Measurements from ENCODE around the gene APOLD1.
A peak's percentile ranks its signal among the peaks of the same experiment; 100 is the strongest.
"Not testable (repeated sequence)": the region's sequence is repeated elsewhere in the genome, so short reads cannot be mapped to it uniquely, and the experiment has no call there.

Gene APOLD1

DNA sequence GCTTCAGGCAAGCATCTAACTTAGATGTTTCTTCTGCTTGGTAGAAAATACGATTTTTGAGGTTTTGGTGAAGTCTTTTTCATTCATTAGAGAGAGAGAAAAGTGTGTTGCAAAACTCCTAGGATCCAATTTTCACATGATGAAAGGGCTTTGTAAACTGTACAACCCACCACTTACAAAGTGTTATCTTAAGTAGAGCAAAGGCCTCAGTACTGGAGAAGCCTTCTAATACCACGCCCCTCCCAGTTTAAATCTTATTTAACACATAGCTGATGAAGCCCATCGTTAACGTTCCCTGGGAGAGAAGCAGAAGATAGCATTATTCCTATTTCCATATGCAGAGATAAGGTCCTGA lies 869 bp downstream of the APOLD1 start:
- no peak for DNase-seq (ENCODE audit: low read depth in 1 of 2, low spot score in 1 of 2)

GRCh38 chr12:12786706-12787601 lies 1.5 kb downstream of the APOLD1 start:
- peak; percentile 54 to 59 for DNase-seq (ENCODE audit: low read depth in 1 of 2, low spot score in 1 of 2)

- no peak for DNase-seq (ENCODE audit: low read depth in 1 of 2, low spot score in 1 of 2)
Measured at GRCh38 chr12:12788131-12788530, 2.7 kb downstream of the APOLD1 start.

- peak in 1 of 2 donors; percentile 67 for DNase-seq (ENCODE audit: low read depth in 1 of 2, low spot score in 1 of 2)
Measured at GRCh38 chr12:12788675-12789368, 3.4 kb downstream of the APOLD1 start.

DNA sequence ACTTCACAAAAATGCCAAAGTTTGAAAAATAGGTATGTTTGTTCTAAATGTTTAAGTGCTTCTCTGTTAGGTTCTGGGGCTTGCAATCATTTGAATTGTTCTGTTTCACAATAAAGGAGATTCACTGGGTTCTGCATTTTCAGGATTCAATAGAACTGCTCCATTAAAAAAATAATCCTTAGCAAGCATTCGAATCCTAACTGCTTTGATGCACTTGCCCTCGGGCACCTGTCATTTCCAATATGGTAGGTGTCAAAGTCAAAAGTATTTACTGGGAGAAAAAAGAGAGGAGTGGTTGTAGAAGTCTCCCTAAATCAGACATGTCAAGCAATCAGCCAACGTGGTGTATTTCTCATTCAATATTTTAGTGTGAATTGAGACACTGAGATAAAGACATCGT lies 5.5 kb downstream of the APOLD1 start:
- DNase-seq (ENCODE audit: low read depth in 1 of 2, low spot score in 1 of 2) = no peak

GRCh38 chr12:12791756-12792369 lies 6.4 kb downstream of the APOLD1 start:
- no peak for DNase-seq (ENCODE audit: low read depth in 1 of 2, low spot score in 1 of 2)

GRCh38 chr12:12792421-12792820 lies 7.0 kb downstream of the APOLD1 start:
- no peak for DNase-seq (ENCODE audit: low read depth in 1 of 2, low spot score in 1 of 2)

GRCh38 chr12:12794686-12795085 lies 9.2 kb downstream of the APOLD1 start:
- DNase-seq (ENCODE audit: low read depth in 1 of 2, low spot score in 1 of 2) = no peak

DNA sequence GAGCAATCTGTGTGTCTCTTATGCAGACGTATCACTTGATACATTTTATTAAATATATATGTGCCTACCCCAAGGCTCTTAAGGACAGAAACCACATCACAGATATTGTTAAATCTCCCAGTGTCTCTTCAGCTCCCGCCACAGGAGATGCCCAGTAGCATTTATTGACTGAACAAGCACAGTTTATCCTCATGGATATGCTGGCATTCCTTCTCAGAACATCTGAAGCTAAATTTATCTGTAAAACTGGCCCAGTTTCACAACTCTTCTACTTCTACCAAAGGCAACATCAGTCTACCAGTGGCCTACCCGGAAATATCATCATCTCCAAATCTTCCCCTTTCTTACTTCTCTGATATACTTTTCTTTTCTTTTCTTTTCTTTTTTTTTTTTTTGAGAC lies 10.7 kb downstream of the APOLD1 start:
- no peak for DNase-seq (ENCODE audit: low read depth in 1 of 2, low spot score in 1 of 2)

GRCh38 chr12:12796928-12797793 lies 11.7 kb downstream of the APOLD1 start:
- no peak for DNase-seq (ENCODE audit: low read depth in 1 of 2, low spot score in 1 of 2)

GRCh38 chr12:12797794-12798152 lies 12.3 kb downstream of the APOLD1 start:
- DNase-seq (ENCODE audit: low read depth in 1 of 2, low spot score in 1 of 2) = no peak

- DNase-seq (ENCODE audit: low read depth in 1 of 2, low spot score in 1 of 2) = no peak
Measured at GRCh38 chr12:12798480-12798879, 13.0 kb downstream of the APOLD1 start.

GRCh38 chr12:12799163-12799920 lies 13.9 kb downstream of the APOLD1 start:
- DNase-seq (ENCODE audit: low read depth in 1 of 2, low spot score in 1 of 2) = no peak

- no peak for DNase-seq (ENCODE audit: low read depth in 1 of 2, low spot score in 1 of 2)
Measured at GRCh38 chr12:12800406-12801180, 15.1 kb downstream of the APOLD1 start.

DNA sequence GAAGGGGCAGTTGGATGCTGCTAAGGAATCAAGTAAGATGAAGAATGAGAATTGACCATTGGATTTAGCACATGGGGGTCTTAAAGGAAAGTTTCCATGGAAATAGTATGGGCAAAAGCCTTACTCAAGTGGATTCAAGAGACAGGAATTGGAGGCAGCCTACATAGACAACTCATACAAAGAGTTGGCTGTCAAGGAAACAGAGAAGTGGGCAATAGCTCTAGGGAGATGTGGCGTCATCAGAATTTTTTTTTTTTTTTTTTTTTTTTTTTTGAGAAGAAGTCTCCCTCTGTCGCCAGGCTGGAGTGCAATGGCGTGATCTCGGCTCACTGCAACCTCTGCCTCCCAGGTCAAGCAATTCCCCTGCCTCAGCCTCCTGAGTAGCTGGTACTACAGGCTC lies 16.2 kb downstream of the APOLD1 start:
- not testable (repeated sequence) for DNase-seq (ENCODE audit: low read depth in 1 of 2, low spot score in 1 of 2)

DNA sequence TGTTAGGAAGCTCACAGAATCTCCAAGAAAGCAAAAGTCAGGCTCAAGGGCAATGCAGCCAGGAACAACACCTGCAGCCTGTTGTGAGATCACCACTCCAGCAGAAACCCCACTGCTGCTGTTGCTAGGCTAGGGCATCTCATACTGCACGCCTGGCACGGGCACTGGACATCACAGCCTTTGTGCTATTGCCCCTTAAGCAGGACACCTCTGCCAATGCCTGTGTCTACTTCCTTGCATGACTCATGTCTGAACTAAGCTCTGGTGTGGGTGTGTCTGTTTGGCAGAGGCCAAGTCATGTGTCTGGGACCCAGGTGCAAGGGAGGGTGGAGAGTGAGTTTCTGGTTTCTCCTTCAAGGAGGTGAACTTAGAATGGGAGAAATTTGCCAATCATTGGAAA lies 17.7 kb downstream of the APOLD1 start:
- DNase-seq (ENCODE audit: low read depth in 1 of 2, low spot score in 1 of 2) = peak in 1 of 2 donors; percentile 37

GRCh38 chr12:12804011-12804410 lies 18.6 kb downstream of the APOLD1 start:
- no peak for DNase-seq (ENCODE audit: low read depth in 1 of 2, low spot score in 1 of 2)

- DNase-seq (ENCODE audit: low read depth in 1 of 2, low spot score in 1 of 2) = no peak
Measured at GRCh38 chr12:12804432-12804886, 19.0 kb downstream of the APOLD1 start.

DNA sequence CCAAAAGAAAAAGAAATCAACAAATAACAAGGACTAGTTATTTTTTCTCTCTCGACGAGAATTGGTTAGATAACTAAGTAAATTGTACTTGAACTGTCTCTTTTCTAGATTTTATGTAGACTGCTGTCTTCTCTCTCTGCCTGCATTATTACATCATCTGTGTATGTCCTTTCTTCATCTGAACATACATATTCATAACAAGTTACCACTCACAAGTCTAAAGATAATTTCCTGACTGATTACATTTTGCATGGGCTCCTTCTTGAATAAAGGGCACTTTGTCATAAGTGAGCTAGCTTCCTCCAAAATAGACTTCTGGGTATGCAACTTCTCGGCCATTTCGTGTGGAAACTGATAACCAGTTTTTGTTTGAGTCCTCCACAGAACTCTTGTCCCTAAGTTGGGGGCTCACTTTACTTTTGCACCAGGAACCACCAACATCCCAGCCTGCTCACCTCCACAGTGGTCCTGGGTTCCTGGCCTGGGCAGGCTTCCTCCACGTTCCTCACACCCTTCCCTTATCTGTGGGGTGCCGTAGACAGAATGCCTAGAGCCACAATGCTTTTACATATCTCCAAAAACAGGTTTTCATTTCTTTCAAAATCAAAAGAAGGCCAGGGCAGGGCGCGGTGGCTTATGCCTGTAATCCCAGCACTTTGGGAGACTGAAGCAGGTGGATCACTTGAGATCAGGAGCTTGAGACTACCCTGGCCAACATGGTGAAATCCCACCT lies 21.5 kb downstream of the APOLD1 start:
- DNase-seq (ENCODE audit: low read depth in 1 of 2, low spot score in 1 of 2) = no peak
